Measurements from ENCODE around the gene GOLGA6B.
"Not testable (repeated sequence)": the region's sequence is repeated elsewhere in the genome, so short reads cannot be mapped to it uniquely, and the experiment has no call there.

Gene GOLGA6B

GRCh38 chr15:72663931-72664330 lies 9.4 kb downstream of the GOLGA6B start:
- not testable (repeated sequence) for DNase-seq

GRCh38 chr15:72665706-72666105 lies 11.2 kb downstream of the GOLGA6B start:
- DNase-seq, result not testable (repeated sequence)

DNA sequence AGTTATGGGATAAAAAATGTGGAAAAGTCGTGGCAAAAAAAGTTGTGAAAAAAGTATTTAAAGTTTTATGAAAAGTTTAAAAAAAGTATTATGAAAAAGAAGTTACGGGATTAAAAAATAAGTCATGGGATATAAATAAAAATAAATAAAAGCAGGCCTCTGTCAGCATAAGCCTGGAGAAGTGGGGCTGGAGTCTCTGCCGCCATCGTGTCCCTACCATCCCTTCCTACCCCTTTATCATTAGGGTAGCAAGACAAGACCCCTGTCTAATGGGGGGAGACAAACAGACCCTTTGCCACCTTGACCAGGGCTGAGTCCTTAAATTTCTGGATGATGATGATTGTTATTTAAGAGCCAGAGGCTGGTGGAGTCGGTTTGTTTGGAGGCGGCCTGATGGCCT lies 15.3 kb downstream of the GOLGA6B start:
- DNase-seq, result not testable (repeated sequence)

GRCh38 chr15:72670656-72671352 lies 16.3 kb downstream of the GOLGA6B start:
- peak; percentile 58 for DNase-seq

- DNase-seq, result no peak
Measured at GRCh38 chr15:72671525-72671924, 17.0 kb downstream of the GOLGA6B start.

GRCh38 chr15:72676838-72677237 lies 22.3 kb downstream of the GOLGA6B start:
- no peak for DNase-seq

DNA sequence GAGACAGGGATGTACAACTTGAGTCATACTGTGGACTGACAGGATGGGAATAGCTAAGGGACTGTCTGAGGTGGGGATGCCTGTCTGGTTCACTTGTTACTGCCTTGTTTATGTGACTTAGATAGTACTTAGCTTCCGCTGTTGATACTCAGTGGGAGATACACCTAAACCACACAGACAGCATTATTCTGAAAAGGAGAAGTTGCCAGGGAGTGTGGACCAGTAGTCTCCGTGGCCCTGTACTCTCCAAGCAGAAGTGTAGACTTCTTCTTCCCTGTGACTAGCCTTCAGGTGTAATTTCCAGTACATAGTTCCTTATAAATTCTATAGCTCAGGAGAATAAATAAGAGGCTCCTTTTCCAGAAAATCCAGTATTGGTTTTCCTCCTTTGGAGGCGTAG lies 26.4 kb downstream of the GOLGA6B start:
- DNase-seq, result no peak

DNA sequence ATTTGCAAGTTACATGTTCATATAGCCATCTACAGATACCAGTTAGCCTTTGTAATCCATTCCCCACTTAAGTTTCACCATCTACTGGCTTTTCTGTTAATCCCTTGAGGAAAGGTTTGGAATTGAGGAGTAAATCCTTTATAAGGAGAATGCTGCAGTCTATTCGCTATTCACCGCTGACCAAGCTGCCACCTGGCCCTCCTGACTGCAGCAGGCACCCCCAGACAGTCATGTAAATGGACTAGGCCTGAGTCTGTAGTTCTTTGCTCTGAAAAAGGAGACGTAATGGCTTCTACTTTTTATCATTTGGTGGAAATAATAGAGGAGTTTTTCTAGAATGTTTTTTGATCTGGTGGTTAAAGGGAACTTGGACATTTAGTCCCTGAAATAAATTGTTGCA lies 28.3 kb downstream of the GOLGA6B start:
- no peak for DNase-seq

DNA sequence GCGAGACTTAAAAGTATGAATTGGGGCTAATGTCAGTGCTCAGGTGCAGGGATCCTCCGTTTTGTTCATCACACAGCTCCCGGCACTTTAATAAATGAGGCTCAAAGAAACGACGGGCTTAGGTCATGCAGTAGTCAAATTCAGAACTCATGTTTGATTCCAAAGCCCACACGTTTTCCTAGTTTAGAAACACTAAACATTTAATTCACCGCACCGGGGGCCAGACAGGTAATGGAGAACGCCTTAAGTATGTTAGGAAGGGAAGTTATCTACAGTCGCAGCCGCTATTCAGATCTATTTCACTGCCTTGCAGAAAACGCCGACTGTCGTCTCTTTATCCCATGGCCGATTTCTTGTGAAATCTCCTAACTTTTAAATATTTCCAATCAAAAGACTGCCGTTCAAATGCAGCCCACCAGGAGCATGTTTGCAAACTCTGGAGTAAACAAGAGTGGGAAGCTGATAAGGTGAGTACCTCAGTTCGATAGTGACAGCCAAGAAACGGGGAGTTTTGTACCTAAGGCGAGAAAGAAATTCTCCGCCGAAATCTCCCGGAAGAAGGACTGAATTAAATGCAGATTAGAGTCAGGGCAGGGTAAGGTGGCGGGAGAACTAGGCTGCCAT lies 30.9 kb downstream of the GOLGA6B start:
- DNase-seq, result no peak

DNA sequence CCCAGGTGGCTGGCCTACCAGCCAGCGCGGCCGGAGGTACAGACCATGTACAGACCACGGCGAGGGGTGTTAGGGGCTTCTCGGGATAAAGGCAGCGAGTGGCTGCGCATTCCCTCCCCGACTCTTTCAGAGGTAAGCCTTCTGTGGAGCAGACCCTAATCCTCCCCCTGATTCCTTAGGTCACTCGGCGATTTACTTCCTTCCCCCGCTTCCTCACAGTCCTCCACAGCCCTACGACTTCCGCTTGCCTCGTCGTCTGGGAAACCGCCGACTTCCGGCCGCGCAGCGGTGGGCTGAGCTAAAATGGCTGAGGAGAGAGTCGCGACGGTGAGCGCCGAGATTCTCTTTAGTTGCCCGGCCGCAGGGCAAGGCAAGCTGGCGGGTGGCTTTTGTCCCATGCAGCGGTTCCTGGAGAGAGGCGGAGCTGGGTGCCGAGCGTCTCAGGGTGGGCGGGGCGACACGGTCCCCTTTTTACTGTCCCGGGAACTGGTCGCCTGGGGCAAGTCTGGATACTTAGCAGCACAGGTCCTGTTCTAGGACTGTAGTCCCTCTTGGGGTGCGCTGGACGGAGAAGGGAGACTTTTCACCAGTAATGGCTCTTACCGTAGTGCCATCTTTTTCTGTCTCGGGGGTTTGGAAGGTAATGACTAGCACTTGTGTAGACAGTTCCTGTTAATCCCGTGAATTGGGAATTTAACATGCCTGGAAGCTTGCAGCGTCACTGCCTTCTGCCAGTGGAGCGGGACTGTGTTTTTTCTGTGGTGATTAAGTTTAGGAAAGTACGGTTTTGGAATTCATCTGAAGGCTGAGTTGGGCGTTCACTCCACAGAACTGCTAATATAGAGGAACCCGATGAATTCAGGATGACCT lies 31.7 kb downstream of the GOLGA6B start, which contains the start of the genes BBS4 and HIGD2B:
Gene BBS4 (plus strand): TSS at position 283 of the 870 bp plus-strand sequence. CDS start 21 bp downstream, at position 304.
Gene HIGD2B (minus strand): TSS at position 258 of the 870 bp plus-strand sequence. CDS start 9,808 bp downstream, outside the sequence.
- peak; percentile 90 for DNase-seq

GRCh38 chr15:72688697-72689096 lies 34.2 kb downstream of the GOLGA6B start:
- no peak for DNase-seq

- no peak for DNase-seq
Measured at GRCh38 chr15:72690938-72691337, 36.4 kb downstream of the GOLGA6B start.

- no peak for DNase-seq
Measured at GRCh38 chr15:72698938-72699337, 44.4 kb downstream of the GOLGA6B start.

DNA sequence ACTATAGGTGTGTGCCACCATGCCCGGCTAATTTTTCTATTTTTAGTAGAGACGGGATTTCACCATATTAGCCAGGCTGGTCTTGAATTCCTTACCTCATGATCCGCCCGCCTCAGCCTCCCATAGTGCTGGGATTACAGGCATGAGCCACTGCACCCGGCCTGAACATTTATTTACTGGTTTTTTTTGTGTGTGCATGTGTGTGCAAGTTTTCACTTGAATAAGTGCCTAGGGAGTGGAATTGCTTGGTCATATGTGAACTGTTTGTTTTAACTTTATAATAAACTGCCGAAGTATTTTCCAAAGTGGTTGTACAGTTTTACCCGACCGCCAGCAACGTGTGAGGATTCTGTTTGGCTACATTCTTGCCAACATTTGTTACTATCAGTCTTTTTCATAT lies 45.6 kb downstream of the GOLGA6B start:
- no peak for DNase-seq

- DNase-seq, result peak; percentile 32
Measured at GRCh38 chr15:72706266-72706665, 51.8 kb downstream of the GOLGA6B start.

DNA sequence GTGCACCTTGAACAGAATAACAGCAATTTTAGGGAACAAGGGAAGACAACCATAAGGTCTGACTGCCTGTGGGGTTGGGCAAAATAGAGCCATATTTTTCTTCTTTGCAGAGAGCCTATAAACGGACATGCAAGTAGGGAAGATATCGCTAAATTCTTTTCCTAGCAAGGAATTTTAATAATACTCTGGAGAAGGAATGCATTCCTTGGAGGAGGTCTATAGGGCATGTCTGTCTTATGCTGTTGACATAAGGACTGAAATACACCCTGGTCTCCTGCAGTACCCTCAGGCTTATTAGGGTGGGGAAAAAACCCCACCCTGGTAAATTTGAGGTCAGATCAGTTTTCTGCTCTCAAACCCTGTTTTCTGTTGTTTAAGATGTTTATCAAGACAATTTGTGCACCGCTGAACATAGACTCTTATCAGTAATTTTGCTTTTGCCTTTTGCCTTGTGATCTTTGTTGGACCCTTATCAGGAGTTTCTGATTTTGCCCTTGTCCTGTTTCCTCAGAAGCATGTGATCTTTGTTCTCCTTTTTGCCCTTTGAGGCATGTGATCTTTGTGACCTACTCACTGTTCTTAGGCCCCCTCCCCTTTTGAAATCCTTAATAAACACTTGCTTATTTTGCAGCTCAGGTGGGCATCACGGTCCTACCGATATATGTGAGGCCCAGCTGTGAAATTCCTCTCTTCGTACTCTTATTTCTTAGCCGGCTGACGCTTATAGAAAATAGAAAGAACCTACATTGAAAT lies 54.2 kb downstream of the GOLGA6B start:
- peak; percentile 59 for DNase-seq

Data from fibroblast of skin of scalp (primary cell).